Measurements from ENCODE around the gene COL24A1. TPM values are rescaled to one million over a fixed set of nuclear protein-coding genes. Genes with fewer than 3 reads are reported as not detected.
"Not testable (repeated sequence)": the region's sequence is repeated elsewhere in the genome, so short reads cannot be mapped to it uniquely, and the experiment has no call there.

The COL24A1 gene
- total RNA-seq, 1 experiment from 2014 or later: 0.08 TPM

DNA sequence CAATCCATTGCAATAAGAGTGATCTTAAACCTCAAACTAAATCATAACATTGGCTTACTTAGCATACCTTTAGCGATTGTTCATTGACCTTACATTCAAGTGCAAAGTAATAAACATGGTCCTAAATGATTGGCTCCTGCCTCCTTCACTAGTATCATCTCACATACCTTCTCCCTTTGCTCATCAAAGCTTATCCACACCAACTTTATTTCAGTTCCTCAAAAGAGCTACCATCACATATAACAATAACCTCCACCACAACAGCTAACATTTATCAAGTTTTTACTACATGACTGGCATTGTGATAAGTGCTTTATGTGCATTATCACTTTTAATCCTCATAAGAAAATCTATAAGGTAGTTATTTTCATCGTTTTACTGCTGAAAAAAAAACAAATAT, 198.8 kb downstream of the COL24A1 start:
- Histone ChIP-seq H3K36me3 (ENCODE audit: control insufficient read depth, insufficient read depth, low read length) (no peaks in the 10 kb centered on the region), H3K27me3 (ENCODE audit: control insufficient read depth, insufficient read depth, low read length) (peaks cover 3% of the 10 kb centered on the region; the same call in 1 of the 2 replicates), H3K4me3 (ENCODE audit: low read depth in 2 of 2, low read length in 2 of 2) (no peak overlapping the region), H3K9me3 (ENCODE audit: control insufficient read depth, insufficient read depth, low read depth, low read length) (no peaks in the 10 kb centered on the region), H3K4me1 (ENCODE audit: control insufficient read depth, insufficient read depth, low read length) (no peaks in the 10 kb centered on the region), H3K27ac (ENCODE audit: low read length) (no peak overlapping the region)
- DNase-seq (ENCODE audit: low read depth, low spot score) (no peak), ATAC-seq (no peak)
- CTCF ChIA-PET: no interaction called here
- in situ Hi-C loops (cut with HindIII; ENCODE audit: low pct_unique_long_range_greater_than_20kb, low sequenced_read_pairs): no loop called here
- TF ChIP-seq TCF7L2 (IDR thresholded peaks at IDR 0.05; ENCODE audit: low read depth, low read length): no peak
- TF ChIP-seq, protein P1, sequence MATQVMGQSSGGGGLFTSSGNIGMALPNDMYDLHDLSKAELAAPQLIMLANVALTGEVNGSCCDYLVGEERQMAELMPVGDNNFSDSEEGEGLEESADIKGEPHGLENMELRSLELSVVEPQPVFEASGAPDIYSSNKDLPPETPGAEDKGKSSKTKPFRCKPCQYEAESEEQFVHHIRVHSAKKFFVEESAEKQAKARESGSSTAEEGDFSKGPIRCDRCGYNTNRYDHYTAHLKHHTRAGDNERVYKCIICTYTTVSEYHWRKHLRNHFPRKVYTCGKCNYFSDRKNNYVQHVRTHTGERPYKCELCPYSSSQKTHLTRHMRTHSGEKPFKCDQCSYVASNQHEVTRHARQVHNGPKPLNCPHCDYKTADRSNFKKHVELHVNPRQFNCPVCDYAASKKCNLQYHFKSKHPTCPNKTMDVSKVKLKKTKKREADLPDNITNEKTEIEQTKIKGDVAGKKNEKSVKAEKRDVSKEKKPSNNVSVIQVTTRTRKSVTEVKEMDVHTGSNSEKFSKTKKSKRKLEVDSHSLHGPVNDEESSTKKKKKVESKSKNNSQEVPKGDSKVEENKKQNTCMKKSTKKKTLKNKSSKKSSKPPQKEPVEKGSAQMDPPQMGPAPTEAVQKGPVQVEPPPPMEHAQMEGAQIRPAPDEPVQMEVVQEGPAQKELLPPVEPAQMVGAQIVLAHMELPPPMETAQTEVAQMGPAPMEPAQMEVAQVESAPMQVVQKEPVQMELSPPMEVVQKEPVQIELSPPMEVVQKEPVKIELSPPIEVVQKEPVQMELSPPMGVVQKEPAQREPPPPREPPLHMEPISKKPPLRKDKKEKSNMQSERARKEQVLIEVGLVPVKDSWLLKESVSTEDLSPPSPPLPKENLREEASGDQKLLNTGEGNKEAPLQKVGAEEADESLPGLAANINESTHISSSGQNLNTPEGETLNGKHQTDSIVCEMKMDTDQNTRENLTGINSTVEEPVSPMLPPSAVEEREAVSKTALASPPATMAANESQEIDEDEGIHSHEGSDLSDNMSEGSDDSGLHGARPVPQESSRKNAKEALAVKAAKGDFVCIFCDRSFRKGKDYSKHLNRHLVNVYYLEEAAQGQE (IDR thresholded peaks at IDR 0.05; ENCODE audit: insufficient read depth in 1 of 2, low read depth in 2 of 2, low read length in 1 of 2): no peak
- no peak for TF ChIP-seq POLR2AphosphoS5 (IDR thresholded peaks at IDR 0.05; ENCODE audit: low read depth, low read length)
- TF ChIP-seq, protein P2, sequence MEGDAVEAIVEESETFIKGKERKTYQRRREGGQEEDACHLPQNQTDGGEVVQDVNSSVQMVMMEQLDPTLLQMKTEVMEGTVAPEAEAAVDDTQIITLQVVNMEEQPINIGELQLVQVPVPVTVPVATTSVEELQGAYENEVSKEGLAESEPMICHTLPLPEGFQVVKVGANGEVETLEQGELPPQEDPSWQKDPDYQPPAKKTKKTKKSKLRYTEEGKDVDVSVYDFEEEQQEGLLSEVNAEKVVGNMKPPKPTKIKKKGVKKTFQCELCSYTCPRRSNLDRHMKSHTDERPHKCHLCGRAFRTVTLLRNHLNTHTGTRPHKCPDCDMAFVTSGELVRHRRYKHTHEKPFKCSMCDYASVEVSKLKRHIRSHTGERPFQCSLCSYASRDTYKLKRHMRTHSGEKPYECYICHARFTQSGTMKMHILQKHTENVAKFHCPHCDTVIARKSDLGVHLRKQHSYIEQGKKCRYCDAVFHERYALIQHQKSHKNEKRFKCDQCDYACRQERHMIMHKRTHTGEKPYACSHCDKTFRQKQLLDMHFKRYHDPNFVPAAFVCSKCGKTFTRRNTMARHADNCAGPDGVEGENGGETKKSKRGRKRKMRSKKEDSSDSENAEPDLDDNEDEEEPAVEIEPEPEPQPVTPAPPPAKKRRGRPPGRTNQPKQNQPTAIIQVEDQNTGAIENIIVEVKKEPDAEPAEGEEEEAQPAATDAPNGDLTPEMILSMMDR (IDR thresholded peaks at IDR 0.05): no peak
- no TSS peak for BruUV-seq (replicated peaks)
- intact Hi-C loops (cut with micrococcal nuclease; ENCODE audit: unreplicated experiment): no loop called here
- POLR2A ChIA-PET: no interaction called here

DNA sequence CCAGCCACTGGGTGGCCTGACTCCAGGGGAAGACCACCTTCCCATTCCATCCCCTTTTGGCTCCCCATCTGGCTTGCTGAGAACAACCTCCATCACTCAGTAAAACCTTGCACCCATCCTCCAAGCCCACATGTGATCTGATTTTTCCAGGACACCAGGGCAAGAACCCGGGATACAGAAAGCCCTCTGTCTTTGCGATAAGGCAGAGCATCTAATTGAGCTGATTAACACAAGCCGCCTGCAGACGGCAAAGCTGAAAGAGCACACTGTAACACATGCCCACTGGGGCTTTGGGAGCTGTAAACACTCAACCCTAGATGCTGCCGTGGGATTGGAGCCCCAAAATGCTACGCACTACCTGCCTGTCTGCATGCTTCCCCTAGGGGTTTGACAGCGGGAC, 201.4 kb downstream of the COL24A1 start:
- H3K4me3 ChIP-seq (ENCODE audit: low read depth in 2 of 2, low read length in 2 of 2); H3K9me3 ChIP-seq (ENCODE audit: control insufficient read depth, insufficient read depth, low read depth, low read length); H3K27ac ChIP-seq (ENCODE audit: low read length); CTCF ChIA-PET; DNase-seq (ENCODE audit: low read depth, low spot score); H3K27me3 ChIP-seq (ENCODE audit: control insufficient read depth, insufficient read depth, low read length); H3K36me3 ChIP-seq (ENCODE audit: control insufficient read depth, insufficient read depth, low read length); H3K4me1 ChIP-seq (ENCODE audit: control insufficient read depth, insufficient read depth, low read length); in situ Hi-C loops (cut with HindIII; ENCODE audit: low pct_unique_long_range_greater_than_20kb, low sequenced_read_pairs); intact Hi-C loops (cut with micrococcal nuclease; ENCODE audit: unreplicated experiment); BruUV-seq (replicated peaks); POLR2A ChIA-PET; ATAC-seq: not testable (repeated sequence)

DNA sequence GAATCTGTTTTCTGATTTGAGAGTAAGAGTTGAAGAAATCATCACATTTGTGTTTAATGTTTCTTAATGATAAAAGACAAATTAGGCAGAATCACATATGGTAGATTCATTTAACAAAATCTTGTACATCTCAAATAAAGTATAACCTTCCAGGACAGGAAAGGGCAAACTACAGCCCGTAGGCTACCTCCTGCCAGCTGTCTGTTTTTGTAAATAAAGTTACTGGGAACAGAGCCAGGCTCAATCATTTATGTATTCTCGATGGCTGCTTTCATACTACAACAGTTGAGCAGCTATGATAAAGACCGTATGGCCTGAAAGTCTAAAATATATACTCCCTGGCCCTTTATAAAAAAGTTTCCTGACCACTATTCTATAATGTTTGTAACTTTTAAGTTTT, 204.1 kb downstream of the COL24A1 start:
- intact Hi-C loops (cut with micrococcal nuclease; ENCODE audit: unreplicated experiment) (no loop called here), in situ Hi-C loops (cut with HindIII; ENCODE audit: low pct_unique_long_range_greater_than_20kb, low sequenced_read_pairs) (no loop called here)
- CTCF ChIA-PET: no interaction called here
- no peak overlapping the region for H3K27ac ChIP-seq (ENCODE audit: low read length)
- H3K36me3 ChIP-seq (ENCODE audit: control insufficient read depth, insufficient read depth, low read length): no peaks in the 10 kb centered on the region
- BruUV-seq (replicated peaks): no TSS peak
- DNase-seq (ENCODE audit: low read depth, low spot score) (no peak), ATAC-seq (no peak)
- no peaks in the 10 kb centered on the region for H3K9me3 ChIP-seq (ENCODE audit: control insufficient read depth, insufficient read depth, low read depth, low read length)
- H3K4me1 ChIP-seq (ENCODE audit: control insufficient read depth, insufficient read depth, low read length): no peaks in the 10 kb centered on the region
- no peak overlapping the region for H3K4me3 ChIP-seq (ENCODE audit: low read depth in 2 of 2, low read length in 2 of 2)
- POLR2A ChIA-PET: no interaction called here
- H3K27me3 ChIP-seq (ENCODE audit: control insufficient read depth, insufficient read depth, low read length): peaks cover 12% of the 10 kb centered on the region
- TF ChIP-seq TCF7L2 (IDR thresholded peaks at IDR 0.05; ENCODE audit: low read depth, low read length): no peak
- TF ChIP-seq, protein P2 (IDR thresholded peaks at IDR 0.05): no peak

Measured in Panc1 (cell line).